RWPE1 (cell line): ENCODE data around the gene WNT2.
"Not testable (repeated sequence)": the region's sequence is repeated elsewhere in the genome, so short reads cannot be mapped to it uniquely, and the experiment has no call there.

Source experiments
- CTCF ChIA-PET: fragments of 350-600 bp; sonication (Branson Sonifier 250); formaldehyde crosslinking; extraction: SDS; loops from one replicate; lab custom pipeline; 2021; lab: Yijun Ruan, JAX
- POLR2A ChIA-PET: fragments of 400-600 bp; formaldehyde crosslinking; extraction: SDS; loops from one replicate; lab custom pipeline; 2020; ENCODE audit warnings: antibody characterized with exemption; ENCODE audit not compliant: low non-redundant PET; lab: Yijun Ruan, JAX
- DNase-seq: peaks from one replicate; pipeline ENCODE4 v3.0.0; 2012; ENCODE audit warnings: low spot score
- H3K27ac ChIP-seq: fragments of 450-650 bp; 2 replicates; pipeline ENCODE4 v1.5.1; 2017
- CTCF ChIP-seq: fragments of 450-650 bp; conservative IDR thresholded peaks from 2 replicates; pipeline ENCODE4 v1.5.1; 2017; ENCODE audit warnings: low read depth, mild to moderate bottlenecking

WNT2 gene

GRCh38 chr7:117313582-117313981 is 9.3 kb downstream of the WNT2 start:
- ChIA-PET CTCF (no interaction called here), POLR2A (no interaction called here)
- no peak for TF ChIP-seq CTCF
- DNase-seq = no peak
- H3K27ac ChIP-seq = no peak overlapping the region

GRCh38 chr7:117312593-117313580 is 10.0 kb downstream of the WNT2 start:
- no peak for DNase-seq
- CTCF ChIA-PET = interaction anchor here (0.6 to 0.7 kb wide), 2 partner anchors 57 to 65 kb away, joined by 3 to 5 read pairs; no protein-coding TSS in a partner anchor
- H3K27ac ChIP-seq = no peak overlapping the region
- no peak for TF ChIP-seq CTCF
- POLR2A ChIA-PET = no interaction called here

- ChIA-PET POLR2A (no interaction called here), CTCF (interaction anchor here (0.5 to 0.9 kb wide), 2 partner anchors 15 to 378 kb away, joined by 3 read pairs; no protein-coding TSS in a partner anchor)
- TF ChIP-seq CTCF = no peak
- DNase-seq = no peak
- H3K27ac ChIP-seq = no peak overlapping the region
These were observed 14.0 kb downstream of the WNT2 start for GRCh38 chr7:117308891-117309290.

GRCh38 chr7:117302396-117302795 is 20.5 kb downstream of the WNT2 start:
- H3K27ac ChIP-seq = no peak overlapping the region
- ChIA-PET POLR2A (no interaction called here), CTCF (no interaction called here)
- no peak for DNase-seq
- no peak for TF ChIP-seq CTCF

- CTCF ChIA-PET = interaction anchor here (0.7 kb wide), 1 partner anchor 974 kb away, joined by 4 read pairs; no protein-coding TSS in a partner anchor
- H3K27ac ChIP-seq, DNase-seq, POLR2A ChIA-PET: not testable (repeated sequence)
These were observed 22.4 kb downstream of the WNT2 start for GRCh38 chr7:117300506-117300905.

- DNase-seq = no peak
- no peak for TF ChIP-seq CTCF
- H3K27ac ChIP-seq = no peak overlapping the region
- ChIA-PET CTCF (interaction anchor here (0.7 kb wide), 1 partner anchor 28 kb away, joined by 4 read pairs; no protein-coding TSS in a partner anchor), POLR2A (no interaction called here)
These were observed 25.3 kb downstream of the WNT2 start for GRCh38 chr7:117297606-117298005.
